Measurements from ENCODE around the gene IDH3A.
A peak's percentile ranks its signal among the peaks of the same experiment; 100 is the strongest.

The IDH3A gene

DNA sequence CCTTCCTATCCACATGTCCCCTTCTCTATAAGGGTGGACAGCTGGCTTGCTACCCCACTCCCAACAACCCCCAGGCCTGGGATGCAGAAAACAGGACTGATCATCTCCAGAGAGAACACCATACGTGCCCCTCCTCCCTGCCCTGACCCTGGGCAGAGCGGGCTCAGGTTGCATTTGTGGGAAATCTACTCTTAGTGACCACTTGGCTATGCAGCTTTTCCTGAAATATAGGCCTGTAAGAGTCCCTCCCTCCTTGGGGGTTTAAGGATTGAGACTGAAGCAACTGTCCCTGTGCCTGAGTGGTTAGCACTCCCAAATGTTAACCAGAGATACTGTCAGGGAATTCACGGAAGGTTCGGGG is 45.1 kb upstream of the IDH3A start:
- 94% methylated on average over 3 of the region's 4 CpGs for WGBS (ENCODE audit: insufficient coverage)
- no peaks in the 10 kb centered on the region for H3K9me3 ChIP-seq (ENCODE audit: control extremely low read depth in 1 of 5, control insufficient read depth in 4 of 5, insufficient read depth in 2 of 5, low read depth in 1 of 5, low read length in 4 of 5)
- no peak overlapping the region for H3K4me3 ChIP-seq (ENCODE audit: control insufficient read depth in 1 of 7, extremely low read depth in 1 of 7, insufficient read depth in 4 of 7, low read depth in 2 of 7, low read length in 6 of 7)
- no peaks in the 10 kb centered on the region for H3K27me3 ChIP-seq (replicated peaks in 2 of 5; ENCODE audit: control insufficient read depth in 4 of 5, insufficient read depth in 5 of 5, low read length in 4 of 5)
- H3K4me1 ChIP-seq (ENCODE audit: control extremely low read depth in 1 of 4, control insufficient read depth in 4 of 4, insufficient read depth in 4 of 4, low read length in 3 of 4) = peaks cover 2 to 39% (median 20%) of the 10 kb centered on the region in 4 experiments
- no peak for DNase-seq
- ChIA-PET POLR2A (interaction anchor here (0.5 to 0.6 kb wide), 2 partner anchors 12 to 444 kb away, joined by 3 to 5 read pairs; no protein-coding TSS in a partner anchor), CTCF (interaction anchor here (1.0 to 10.8 kb wide), 3 partner anchors 63 to 145 kb away, joined by 3 to 102 read pairs (median 12); no protein-coding TSS in a partner anchor)
- H3K27ac ChIP-seq (ENCODE audit: insufficient read depth in 1 of 2, low read depth in 1 of 2, low read length in 2 of 2, poor library complexity in 1 of 2, severe bottlenecking in 2 of 2) = no peak overlapping the region
- no peaks in the 10 kb centered on the region for H3K36me3 ChIP-seq (ENCODE audit: control insufficient read depth in 4 of 4, insufficient read depth in 4 of 4, low read length in 3 of 4)

DNA sequence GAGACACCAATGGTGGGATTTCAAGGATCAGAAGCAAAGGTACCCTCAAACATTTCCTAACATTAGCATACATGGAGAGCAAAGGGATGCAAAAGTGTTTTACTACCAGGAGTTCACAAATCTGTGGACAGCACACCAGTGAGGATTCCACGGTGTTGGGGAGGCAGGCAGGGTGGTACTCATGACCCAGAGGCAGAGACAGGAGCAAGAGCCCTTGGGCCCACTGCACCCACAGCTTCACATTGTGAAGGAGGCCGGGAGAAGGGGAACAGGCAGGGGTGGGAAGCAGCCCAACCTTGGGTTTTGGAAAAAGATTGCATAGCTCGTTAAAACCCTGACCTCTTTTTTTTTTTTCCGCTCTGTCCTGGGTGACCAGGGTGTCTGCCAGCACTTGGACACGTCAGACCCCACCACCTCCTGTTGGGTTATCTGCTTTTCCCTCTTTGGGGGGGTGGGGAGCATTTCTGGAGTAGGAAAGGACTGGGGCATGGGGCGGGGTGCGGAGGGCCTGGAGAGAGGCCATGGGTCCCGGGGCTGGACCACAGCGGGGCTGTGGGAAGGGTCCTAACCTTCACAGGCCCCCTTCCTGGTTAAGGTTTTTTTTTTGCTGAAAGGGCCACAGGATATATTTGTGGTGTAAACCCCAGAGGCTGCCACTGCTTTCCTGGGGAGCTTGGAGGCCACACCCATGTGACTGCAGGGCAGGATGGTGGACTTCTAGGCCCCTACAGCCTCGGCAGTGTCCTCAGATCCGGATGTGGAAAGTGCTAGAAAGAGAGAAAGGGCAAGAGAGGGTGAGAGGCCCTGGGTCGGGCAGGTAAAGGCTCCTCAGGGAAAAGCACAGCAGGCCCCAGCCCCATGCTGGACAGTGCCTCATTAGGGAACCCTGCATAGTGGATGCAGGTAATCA is 44.3 kb upstream of the IDH3A start:
- H3K27ac ChIP-seq (ENCODE audit: insufficient read depth in 1 of 2, low read depth in 1 of 2, low read length in 2 of 2, poor library complexity in 1 of 2, severe bottlenecking in 2 of 2) = no peak overlapping the region
- no peak overlapping the region for H3K4me3 ChIP-seq (ENCODE audit: control insufficient read depth in 1 of 7, extremely low read depth in 1 of 7, insufficient read depth in 4 of 7, low read depth in 2 of 7, low read length in 6 of 7)
- no peaks in the 10 kb centered on the region for H3K36me3 ChIP-seq (ENCODE audit: control insufficient read depth in 4 of 4, insufficient read depth in 4 of 4, low read length in 3 of 4)
- no peaks in the 10 kb centered on the region for H3K9me3 ChIP-seq (ENCODE audit: control extremely low read depth in 1 of 5, control insufficient read depth in 4 of 5, insufficient read depth in 2 of 5, low read depth in 1 of 5, low read length in 4 of 5)
- DNase-seq = no peak
- POLR2A ChIA-PET = interaction anchor here (0.5 kb wide), 1 partner anchor 444 kb away, joined by 3 read pairs; no protein-coding TSS in a partner anchor
- no peaks in the 10 kb centered on the region for H3K27me3 ChIP-seq (replicated peaks in 2 of 5; ENCODE audit: control insufficient read depth in 4 of 5, insufficient read depth in 5 of 5, low read length in 4 of 5)
- H3K4me1 ChIP-seq (ENCODE audit: control extremely low read depth in 1 of 4, control insufficient read depth in 4 of 4, insufficient read depth in 4 of 4, low read length in 3 of 4) = peaks cover 2 to 39% (median 20%) of the 10 kb centered on the region in 4 experiments
- CTCF ChIA-PET = interaction anchor here (1.2 to 10.8 kb wide), 6 partner anchors 8 to 146 kb away, joined by 3 to 102 read pairs (median 10); no protein-coding TSS in a partner anchor
- WGBS (ENCODE audit: insufficient coverage) = 81% methylated on average over 7 of the region's 12 CpGs

DNA sequence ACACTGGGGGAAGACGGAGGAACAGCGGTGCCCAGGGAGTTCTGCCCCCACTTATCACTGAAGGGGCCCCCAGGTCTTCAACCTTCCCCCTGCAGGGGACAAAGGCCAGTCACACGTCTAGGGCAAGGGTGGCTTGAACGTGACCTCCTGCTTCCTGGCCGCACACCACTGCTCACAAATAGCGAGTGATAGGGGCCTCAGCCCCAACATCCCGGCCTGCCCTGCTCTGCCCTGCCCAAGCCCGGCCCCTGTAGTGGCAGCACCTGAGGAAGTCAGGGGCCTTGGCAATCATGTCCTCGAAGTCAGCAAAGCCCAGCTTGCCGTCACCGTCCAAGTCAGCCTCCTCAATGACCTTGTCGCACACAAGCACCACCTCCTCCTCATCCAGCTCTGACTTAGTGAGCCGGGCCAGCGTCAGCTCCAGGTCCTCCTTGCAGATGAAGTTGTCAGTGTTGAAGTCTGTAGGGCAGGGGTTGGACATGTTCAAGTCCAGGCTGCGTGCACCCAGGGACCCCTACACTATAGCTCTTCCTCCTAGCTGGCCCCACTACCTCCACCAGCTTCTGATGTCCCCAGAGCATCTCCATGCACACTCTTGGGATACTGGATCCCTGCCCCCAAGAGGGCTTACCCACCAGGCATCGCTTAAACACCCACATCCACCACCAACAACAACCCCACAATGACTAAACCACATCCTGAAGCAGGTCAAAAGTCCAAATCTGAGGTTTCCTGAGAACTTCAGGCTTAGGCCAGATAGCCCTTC is 43.5 kb upstream of the IDH3A start:
- no peaks in the 10 kb centered on the region for H3K9me3 ChIP-seq (ENCODE audit: control extremely low read depth in 1 of 5, control insufficient read depth in 4 of 5, insufficient read depth in 2 of 5, low read depth in 1 of 5, low read length in 4 of 5)
- H3K4me3 ChIP-seq (ENCODE audit: control insufficient read depth in 1 of 7, extremely low read depth in 1 of 7, insufficient read depth in 4 of 7, low read depth in 2 of 7, low read length in 6 of 7) = no peak overlapping the region
- no peak overlapping the region for H3K27ac ChIP-seq (ENCODE audit: insufficient read depth in 1 of 2, low read depth in 1 of 2, low read length in 2 of 2, poor library complexity in 1 of 2, severe bottlenecking in 2 of 2)
- POLR2A ChIA-PET = no interaction called here
- H3K4me1 ChIP-seq (ENCODE audit: control extremely low read depth in 1 of 4, control insufficient read depth in 4 of 4, insufficient read depth in 4 of 4, low read length in 3 of 4) = peaks cover 2 to 39% (median 20%) of the 10 kb centered on the region in 4 experiments
- WGBS (ENCODE audit: insufficient coverage) = 88% methylated on average over 14 of the region's 16 CpGs
- no peaks in the 10 kb centered on the region for H3K36me3 ChIP-seq (ENCODE audit: control insufficient read depth in 4 of 4, insufficient read depth in 4 of 4, low read length in 3 of 4)
- no peaks in the 10 kb centered on the region for H3K27me3 ChIP-seq (replicated peaks in 2 of 5; ENCODE audit: control insufficient read depth in 4 of 5, insufficient read depth in 5 of 5, low read length in 4 of 5)
- no peak for DNase-seq
- CTCF ChIA-PET = interaction anchor here (1.2 to 10.8 kb wide), 7 partner anchors 8 to 140 kb away, joined by 3 to 102 read pairs (median 7); no protein-coding TSS in a partner anchor

DNA sequence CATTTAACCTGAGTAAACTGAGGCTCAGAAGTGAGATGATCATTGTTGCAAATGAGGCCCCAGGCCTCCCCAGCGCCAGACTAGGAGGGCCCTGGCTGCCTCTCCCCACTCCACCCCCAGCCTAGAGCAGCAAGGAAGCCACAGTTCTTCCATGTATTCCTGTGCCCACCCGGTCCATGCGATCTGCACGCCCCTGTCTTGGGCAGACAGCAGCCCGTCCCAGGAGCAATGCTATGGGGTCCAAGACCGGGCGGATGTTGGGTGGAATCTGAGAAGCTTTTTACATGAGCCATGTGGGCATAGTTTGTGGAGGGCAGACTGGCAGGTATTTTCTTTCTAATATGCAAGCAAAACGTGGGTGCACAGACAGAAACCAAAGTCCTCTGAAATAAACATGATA is 41.7 kb upstream of the IDH3A start:
- no peak for DNase-seq
- ChIA-PET POLR2A (no interaction called here), CTCF (interaction anchor here (1.2 to 11.6 kb wide), 16 partner anchors 9 to 148 kb away, joined by 3 to 165 read pairs (median 12); partner anchors contain the start of gene SH2D7)
- H3K4me3 ChIP-seq (ENCODE audit: control insufficient read depth in 1 of 7, extremely low read depth in 1 of 7, insufficient read depth in 4 of 7, low read depth in 2 of 7, low read length in 6 of 7) = no peak overlapping the region
- H3K4me1 ChIP-seq (ENCODE audit: control extremely low read depth in 1 of 4, control insufficient read depth in 4 of 4, insufficient read depth in 4 of 4, low read length in 3 of 4) = peaks cover 2 to 37% (median 20%) of the 10 kb centered on the region in 4 experiments
- H3K27me3 ChIP-seq (replicated peaks in 2 of 5; ENCODE audit: control insufficient read depth in 4 of 5, insufficient read depth in 5 of 5, low read length in 4 of 5) = no peaks in the 10 kb centered on the region
- no peaks in the 10 kb centered on the region for H3K36me3 ChIP-seq (ENCODE audit: control insufficient read depth in 4 of 4, insufficient read depth in 4 of 4, low read length in 3 of 4)
- no peaks in the 10 kb centered on the region for H3K9me3 ChIP-seq (ENCODE audit: control extremely low read depth in 1 of 5, control insufficient read depth in 4 of 5, insufficient read depth in 2 of 5, low read depth in 1 of 5, low read length in 4 of 5)
- H3K27ac ChIP-seq (ENCODE audit: insufficient read depth in 1 of 2, low read depth in 1 of 2, low read length in 2 of 2, poor library complexity in 1 of 2, severe bottlenecking in 2 of 2) = no peak overlapping the region
- WGBS (ENCODE audit: insufficient coverage) = 97% methylated on average over 5 of the region's 8 CpGs

DNA sequence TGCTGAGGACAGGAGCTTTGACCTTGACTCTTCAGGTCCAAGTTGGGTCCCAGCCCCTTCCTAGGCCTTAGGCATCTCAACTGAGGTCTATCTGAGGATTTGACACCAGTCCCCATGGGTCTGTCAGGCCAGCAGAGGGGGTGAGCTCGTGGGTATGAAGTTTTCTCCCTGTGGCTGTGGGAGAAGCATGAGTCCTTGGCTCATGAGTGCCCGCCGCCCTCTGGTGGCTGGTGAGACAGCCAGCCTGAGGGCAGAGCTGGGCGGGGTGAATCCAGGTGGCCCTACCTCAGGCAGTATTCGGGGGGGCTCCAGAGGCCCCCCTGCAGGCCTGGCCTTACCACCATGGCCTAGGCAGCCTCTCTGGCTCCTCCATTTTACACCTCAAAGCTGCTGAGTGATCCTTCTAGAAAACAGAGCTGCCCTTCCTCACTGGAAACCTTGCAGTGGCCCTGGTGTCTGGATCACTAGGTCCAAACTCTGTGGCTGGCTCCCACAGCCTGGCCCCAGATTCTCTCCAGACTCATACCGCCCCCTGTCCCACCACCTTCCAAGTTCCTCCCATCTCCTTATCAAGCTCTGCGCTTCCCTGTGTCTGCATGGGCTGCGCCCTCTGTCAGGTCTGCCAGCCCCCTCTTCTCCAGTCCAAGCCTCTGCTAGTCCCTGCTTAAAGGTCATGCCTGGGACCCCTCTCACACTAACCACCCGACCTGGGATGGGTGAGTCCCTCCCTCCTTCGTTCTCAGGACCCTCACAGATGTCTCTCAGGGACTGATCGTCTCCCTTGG is 40.7 kb upstream of the IDH3A start:
- H3K27me3 ChIP-seq (replicated peaks in 2 of 5; ENCODE audit: control insufficient read depth in 4 of 5, insufficient read depth in 5 of 5, low read length in 4 of 5) = no peaks in the 10 kb centered on the region
- no peaks in the 10 kb centered on the region for H3K9me3 ChIP-seq (ENCODE audit: control extremely low read depth in 1 of 5, control insufficient read depth in 4 of 5, insufficient read depth in 2 of 5, low read depth in 1 of 5, low read length in 4 of 5)
- H3K27ac ChIP-seq (ENCODE audit: insufficient read depth in 1 of 2, low read depth in 1 of 2, low read length in 2 of 2, poor library complexity in 1 of 2, severe bottlenecking in 2 of 2) = no peak overlapping the region
- H3K4me3 ChIP-seq (ENCODE audit: control insufficient read depth in 1 of 7, extremely low read depth in 1 of 7, insufficient read depth in 4 of 7, low read depth in 2 of 7, low read length in 6 of 7) = no peak overlapping the region
- ChIA-PET POLR2A (interaction anchor here (1.1 kb wide), 1 partner anchor 108 kb away, joined by 4 read pairs; no protein-coding TSS in a partner anchor), CTCF (interaction anchor here (0.8 to 11.6 kb wide), 41 partner anchors 9 to 467 kb away, joined by 3 to 165 read pairs (median 6); partner anchors contain the start of gene SH2D7)
- no peaks in the 10 kb centered on the region for H3K36me3 ChIP-seq (ENCODE audit: control insufficient read depth in 4 of 4, insufficient read depth in 4 of 4, low read length in 3 of 4)
- H3K4me1 ChIP-seq (ENCODE audit: control extremely low read depth in 1 of 4, control insufficient read depth in 4 of 4, insufficient read depth in 4 of 4, low read length in 3 of 4) = peaks cover 2 to 27% (median 12%) of the 10 kb centered on the region in 4 experiments
- WGBS (ENCODE audit: insufficient coverage) = 48% methylated on average over 9 of the region's 11 CpGs
- peak; percentile 93 to 96 (median 96) for DNase-seq

DNA sequence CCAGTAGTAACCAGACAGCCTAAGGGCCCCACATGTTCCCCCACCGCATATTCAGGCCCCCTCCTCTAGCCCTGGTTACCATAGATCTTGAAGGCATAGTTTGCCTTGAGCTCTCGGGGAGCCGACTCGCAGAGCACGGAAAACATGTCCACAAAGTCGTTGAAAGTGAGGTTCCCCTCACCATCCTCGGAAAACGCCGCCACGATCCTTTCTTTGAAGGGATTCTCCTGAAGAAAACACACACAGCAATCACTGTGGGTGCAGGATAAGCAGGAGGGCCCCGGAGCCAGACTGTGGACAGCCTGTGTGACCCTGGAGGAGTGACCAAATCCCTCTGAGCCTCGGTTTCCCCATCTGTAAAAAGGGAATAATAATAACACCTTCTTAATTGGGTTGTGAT is 40.0 kb upstream of the IDH3A start:
- H3K4me3 ChIP-seq (ENCODE audit: control insufficient read depth in 1 of 7, extremely low read depth in 1 of 7, insufficient read depth in 4 of 7, low read depth in 2 of 7, low read length in 6 of 7) = no peak overlapping the region
- H3K27me3 ChIP-seq (replicated peaks in 2 of 5; ENCODE audit: control insufficient read depth in 4 of 5, insufficient read depth in 5 of 5, low read length in 4 of 5) = no peaks in the 10 kb centered on the region
- no peaks in the 10 kb centered on the region for H3K36me3 ChIP-seq (ENCODE audit: control insufficient read depth in 4 of 4, insufficient read depth in 4 of 4, low read length in 3 of 4)
- ChIA-PET POLR2A (no interaction called here), CTCF (interaction anchor here (0.7 to 11.6 kb wide), 34 partner anchors 11 to 466 kb away, joined by 3 to 165 read pairs (median 6); partner anchors contain the start of gene SH2D7)
- 98% methylated on average over 10 of the region's 12 CpGs for WGBS (ENCODE audit: insufficient coverage)
- H3K4me1 ChIP-seq (ENCODE audit: control extremely low read depth in 1 of 4, control insufficient read depth in 4 of 4, insufficient read depth in 4 of 4, low read length in 3 of 4) = peaks cover 0 to 21% (median 5%) of the 10 kb centered on the region in 4 experiments
- no peak for DNase-seq
- no peaks in the 10 kb centered on the region for H3K9me3 ChIP-seq (ENCODE audit: control extremely low read depth in 1 of 5, control insufficient read depth in 4 of 5, insufficient read depth in 2 of 5, low read depth in 1 of 5, low read length in 4 of 5)
- no peak overlapping the region for H3K27ac ChIP-seq (ENCODE audit: insufficient read depth in 1 of 2, low read depth in 1 of 2, low read length in 2 of 2, poor library complexity in 1 of 2, severe bottlenecking in 2 of 2)
